ENCODE data around the gene AP4S1.

The AP4S1 gene

DNA sequence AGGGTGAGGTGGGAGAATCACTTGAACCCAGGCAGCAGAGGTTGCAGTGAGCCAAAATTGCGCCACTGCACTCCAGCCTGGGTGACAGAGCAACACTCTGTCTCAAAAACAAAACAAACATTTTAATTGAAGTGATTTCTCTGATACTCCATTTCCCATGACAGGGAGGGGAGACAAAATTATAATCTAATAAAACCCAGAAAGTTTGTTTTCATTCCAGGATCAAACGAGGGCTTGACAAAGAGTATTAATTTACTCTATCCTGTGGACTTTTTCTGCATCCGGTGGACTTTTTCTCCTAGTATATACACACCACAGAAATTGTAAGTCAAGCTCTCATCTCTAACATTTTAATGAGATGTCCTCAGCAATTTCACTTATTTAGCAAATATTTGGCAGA lies 14.5 kb upstream of the AP4S1 start:
- Histone ChIP-seq H3K4me3 (ENCODE audit: low read depth, low read length) (no peak overlapping the region), H3K27me3 (ENCODE audit: insufficient read depth, low read depth, severe bottlenecking) (no peaks in the 10 kb centered on the region), H3K27ac (no peak overlapping the region), H3K9me3 (ENCODE audit: severe bottlenecking) (no peaks in the 10 kb centered on the region), H3K36me3 (peaks cover 8% of the 10 kb centered on the region)
- no peak for DNase-seq
- TF ChIP-seq, protein P1, sequence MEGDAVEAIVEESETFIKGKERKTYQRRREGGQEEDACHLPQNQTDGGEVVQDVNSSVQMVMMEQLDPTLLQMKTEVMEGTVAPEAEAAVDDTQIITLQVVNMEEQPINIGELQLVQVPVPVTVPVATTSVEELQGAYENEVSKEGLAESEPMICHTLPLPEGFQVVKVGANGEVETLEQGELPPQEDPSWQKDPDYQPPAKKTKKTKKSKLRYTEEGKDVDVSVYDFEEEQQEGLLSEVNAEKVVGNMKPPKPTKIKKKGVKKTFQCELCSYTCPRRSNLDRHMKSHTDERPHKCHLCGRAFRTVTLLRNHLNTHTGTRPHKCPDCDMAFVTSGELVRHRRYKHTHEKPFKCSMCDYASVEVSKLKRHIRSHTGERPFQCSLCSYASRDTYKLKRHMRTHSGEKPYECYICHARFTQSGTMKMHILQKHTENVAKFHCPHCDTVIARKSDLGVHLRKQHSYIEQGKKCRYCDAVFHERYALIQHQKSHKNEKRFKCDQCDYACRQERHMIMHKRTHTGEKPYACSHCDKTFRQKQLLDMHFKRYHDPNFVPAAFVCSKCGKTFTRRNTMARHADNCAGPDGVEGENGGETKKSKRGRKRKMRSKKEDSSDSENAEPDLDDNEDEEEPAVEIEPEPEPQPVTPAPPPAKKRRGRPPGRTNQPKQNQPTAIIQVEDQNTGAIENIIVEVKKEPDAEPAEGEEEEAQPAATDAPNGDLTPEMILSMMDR (IDR thresholded peaks at IDR 0.05; ENCODE audit: low read depth, low read length), result no peak

DNA sequence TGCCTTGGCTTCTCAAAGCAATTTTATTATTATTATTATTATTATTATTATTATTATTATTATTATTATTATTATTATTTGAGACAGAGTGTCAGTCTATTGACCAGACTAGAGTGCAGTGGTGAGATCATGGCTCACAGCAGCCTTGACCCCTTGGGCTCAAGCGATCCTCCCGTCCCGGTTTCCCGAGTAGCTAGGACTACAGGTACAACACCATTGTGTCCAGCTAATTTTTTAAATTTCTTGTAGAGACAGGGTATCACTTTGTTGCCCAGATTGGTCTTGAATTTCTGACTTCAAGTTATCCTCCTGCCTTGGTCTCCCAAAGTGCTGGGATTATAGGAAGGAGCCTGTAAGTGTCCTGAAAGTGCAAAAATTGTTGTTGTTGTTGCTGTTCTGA lies 11.6 kb upstream of the AP4S1 start:
- H3K27me3 ChIP-seq (ENCODE audit: insufficient read depth, low read depth, severe bottlenecking), result no peaks in the 10 kb centered on the region
- TF ChIP-seq, protein P1 (IDR thresholded peaks at IDR 0.05; ENCODE audit: low read depth, low read length), result no peak
- H3K36me3 ChIP-seq, result peaks cover 13% of the 10 kb centered on the region
- no peak overlapping the region for H3K27ac ChIP-seq
- no peak for DNase-seq
- no peak overlapping the region for H3K4me3 ChIP-seq (ENCODE audit: low read depth, low read length)
- no peaks in the 10 kb centered on the region for H3K9me3 ChIP-seq (ENCODE audit: severe bottlenecking)

DNA sequence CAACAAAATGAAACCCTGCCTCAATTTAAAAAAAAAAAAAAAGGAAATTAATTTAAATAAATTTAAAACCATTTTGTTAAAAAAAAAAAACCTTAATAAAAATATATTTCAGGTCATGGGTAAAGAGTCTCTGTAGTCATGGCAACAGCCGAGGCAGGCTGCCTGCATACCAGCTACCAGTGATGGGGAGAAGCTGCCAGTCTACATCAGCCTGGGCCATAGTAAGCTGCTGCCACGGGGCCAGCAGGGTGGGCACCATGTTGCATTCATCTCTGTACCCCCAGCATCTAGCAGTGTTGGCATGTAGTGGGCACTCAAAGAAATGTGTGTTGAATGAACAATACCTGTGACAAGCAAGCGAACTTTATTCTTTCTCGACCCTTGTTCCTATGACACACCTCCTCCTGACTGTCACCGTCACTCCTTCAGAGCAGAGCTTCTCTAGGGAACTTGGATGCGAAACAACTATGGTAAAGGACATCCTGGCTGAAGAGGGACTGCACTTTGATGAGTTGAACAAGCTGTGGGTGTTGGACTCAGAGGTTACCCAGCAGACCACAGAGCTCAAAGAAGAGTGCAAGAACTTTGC lies 7.3 kb upstream of the AP4S1 start:
- no peak for DNase-seq
- H3K27ac ChIP-seq, result no peak overlapping the region
- H3K27me3 ChIP-seq (ENCODE audit: insufficient read depth, low read depth, severe bottlenecking), result no peaks in the 10 kb centered on the region
- peaks cover 23% of the 10 kb centered on the region for H3K36me3 ChIP-seq
- H3K9me3 ChIP-seq (ENCODE audit: severe bottlenecking), result no peaks in the 10 kb centered on the region
- no peak overlapping the region for H3K4me3 ChIP-seq (ENCODE audit: low read depth, low read length)
- TF ChIP-seq, protein P1 (IDR thresholded peaks at IDR 0.05; ENCODE audit: low read depth, low read length), result no peak

DNA sequence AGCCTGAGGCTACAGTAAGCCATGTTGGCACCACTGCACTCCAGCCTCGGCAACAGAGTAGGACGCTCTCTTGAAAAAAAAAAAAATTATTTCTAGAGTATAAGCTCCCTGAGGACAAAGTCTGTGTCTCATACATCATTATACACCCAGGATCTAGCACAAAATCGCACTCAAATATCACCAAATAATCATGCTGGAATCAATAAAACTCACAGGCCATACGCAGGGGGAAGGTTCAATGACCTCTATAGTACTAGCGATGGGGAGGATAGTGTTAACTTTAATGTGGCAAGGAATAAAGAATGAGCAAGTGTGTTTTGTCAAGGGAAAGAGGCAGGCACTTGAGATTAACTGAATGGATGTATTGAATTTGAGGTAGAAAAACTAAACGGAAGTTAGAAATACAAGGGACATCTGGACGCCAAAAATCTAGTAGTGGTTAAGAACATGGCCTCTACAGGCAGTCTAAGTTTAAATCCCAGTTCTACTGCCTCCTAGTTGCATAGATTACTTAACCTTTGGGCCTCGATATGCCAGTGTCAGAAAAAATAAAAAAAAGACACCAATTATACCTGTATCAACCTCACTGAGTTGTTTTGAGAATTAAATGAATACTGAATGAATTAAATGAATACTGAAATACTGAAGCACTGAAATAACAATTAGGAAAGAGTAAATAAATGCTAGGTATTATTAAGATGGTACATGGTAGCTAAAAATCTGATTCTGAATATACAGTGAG lies 4.4 kb upstream of the AP4S1 start:
- Histone ChIP-seq H3K27me3 (ENCODE audit: insufficient read depth, low read depth, severe bottlenecking) (no peaks in the 10 kb centered on the region), H3K36me3 (peaks cover 32% of the 10 kb centered on the region), H3K4me3 (ENCODE audit: low read depth, low read length) (no peak overlapping the region), H3K27ac (no peak overlapping the region), H3K9me3 (ENCODE audit: severe bottlenecking) (no peaks in the 10 kb centered on the region)
- TF ChIP-seq, protein P1 (IDR thresholded peaks at IDR 0.05; ENCODE audit: low read depth, low read length), result no peak
- no peak for DNase-seq

DNA sequence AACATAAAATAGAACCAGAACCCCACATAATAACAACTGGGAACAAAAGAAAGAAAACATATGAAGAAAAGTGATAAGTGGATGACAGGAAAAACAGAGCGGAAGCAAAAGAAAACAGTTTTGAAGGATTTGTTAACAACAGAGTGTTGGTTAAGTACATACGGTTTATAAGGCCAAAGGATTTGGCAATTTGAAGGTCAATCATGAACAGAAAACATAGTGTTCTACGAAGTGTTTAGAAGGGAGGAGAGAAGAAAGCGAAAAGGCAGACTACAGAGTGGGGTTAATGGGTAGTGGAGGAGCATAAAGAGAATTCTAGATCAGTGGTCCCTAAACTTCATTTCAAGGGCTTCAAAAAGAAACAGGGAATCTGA lies 3.9 kb upstream of the AP4S1 start:
- H3K9me3 ChIP-seq (ENCODE audit: severe bottlenecking), result no peaks in the 10 kb centered on the region
- TF ChIP-seq, protein P1 (IDR thresholded peaks at IDR 0.05; ENCODE audit: low read depth, low read length), result no peak
- DNase-seq, result no peak
- H3K27ac ChIP-seq, result no peak overlapping the region
- peaks cover 33% of the 10 kb centered on the region for H3K36me3 ChIP-seq
- no peak overlapping the region for H3K4me3 ChIP-seq (ENCODE audit: low read depth, low read length)
- H3K27me3 ChIP-seq (ENCODE audit: insufficient read depth, low read depth, severe bottlenecking), result no peaks in the 10 kb centered on the region

All from WERI-Rb-1 (cell line).